Heart right ventricle (tissue), 16 donors: ENCODE measurements around the gene ADAM11. TPM values are rescaled to one million over a fixed set of nuclear protein-coding genes. Genes with fewer than 3 reads are reported as not detected.

ENCODE experiments used
- ATAC-seq, 8 donors: fragments of 200-7000 bp; cut with Tn5 transposase; one replicate each; pipeline ENCODE4 v1.9.1; 2020; ENCODE audit warnings: mild to moderate bottlenecking in 8 of 8, moderate library complexity in 8 of 8, moderate number of reproducible peaks in 1 of 8
- DNase-seq, 2 donors: peaks; one replicate each; pipeline ENCODE4 v3.0.0-alpha.2; 2020
- H3K27ac ChIP-seq, 10 donors: fragments of 200-600 bp; sonication (generic) in 2 of 10; one replicate each; pipeline versions ENCODE4 v1.5.0 to v1.8.0; 2020 to 2022; ENCODE audit warnings: mild to moderate bottlenecking in 3 of 10
- H3K27me3 ChIP-seq, 7 donors: fragments of 200-600 bp; one replicate each; pipeline ENCODE4 v1.8.0; 2021 to 2022; ENCODE audit warnings: mild to moderate bottlenecking in 2 of 7
- H3K36me3 ChIP-seq, 9 donors: fragments of 200-600 bp; sonication (generic) in 1 of 9; one replicate each; pipeline versions ENCODE4 v1.5.0 to v1.8.0; 2020 to 2022; ENCODE audit warnings: mild to moderate bottlenecking in 2 of 9
- H3K4me1 ChIP-seq, 9 donors: fragments of 200-600 bp; sonication (generic) in 1 of 9; one replicate each; pipeline versions ENCODE4 v1.5.0 to v1.8.0; 2020 to 2022; ENCODE audit warnings: mild to moderate bottlenecking in 4 of 9
- H3K4me3 ChIP-seq, 10 donors: fragments of 200-600 bp; sonication (generic) in 2 of 10; one replicate each; pipeline versions ENCODE4 v1.5.0 to v1.8.0; 2020 to 2022; ENCODE audit warnings: mild to moderate bottlenecking in 7 of 10, moderate library complexity in 2 of 10
- H3K9me3 ChIP-seq, 11 donors: fragments of 200-600 bp in 10 of 11; sonication (generic) in 2 of 11; one replicate each; pipeline versions ENCODE4 v1.5.0 to v1.8.0; 2013 to 2022; ENCODE audit warnings: mild to moderate bottlenecking in 2 of 11, control low read depth in 1 of 11, moderate library complexity in 1 of 11
- WGBS, 2 donors: extraction: QIAGEN DNeasy Blood & Tissue Kit; methylation state at CpG; one replicate each; pipeline ENCODE4 v1.1.7; 2013; ENCODE audit warnings: inconsistent platforms in 1 of 2; 5-methylcytosine and 5-hydroxymethylcytosine counted together
- intact Hi-C, 10 donors: fragments of 100-400 bp; cut with DNase I; formaldehyde crosslinking; loops; one replicate each; pipeline versions ENCODE4 v1.11.1 to v1.14.2; 2022
- polyA plus RNA-seq, 2 donors: library from polyadenylated mRNA; stranded (reverse); fragments of 200-250 nt; gene quantifications; one replicate each; pipeline ENCODE4 v1.2.3, GENCODE V29; 2013
- total RNA-seq, 10 donors: library from RNA; stranded (reverse); fragmentation: NEBNext Ultra II Directional in 3 of 10; extraction: Animal tissue kit (Norgen Biotek cat#: 25700) in 3 of 10; gene quantifications; one replicate each; pipeline versions ENCODE4 v1.2.1 to v1.2.4, GENCODE V29; 2021 to 2023
- TF ChIP-seq, protein P1 (sequence below), 9 donors: fragments of 200-600 bp; sonication (generic) in 2 of 9; IDR thresholded peaks; one replicate each; pipeline versions ENCODE4 v1.5.0 to v1.8.0; 2021 to 2022; ENCODE audit warnings: antibody characterized with exemption in 9 of 9, mild to moderate bottlenecking in 5 of 9, moderate library complexity in 1 of 9
- donor health status: Arrhythmogenic right ventricular cardiomyopathy.
- donor health status: ischemic (EF 13 %, LVEDD 7.1; RV severe dilation, severe dysfunction).
- donor health status: healthy with polysubstance abuse.
- donor health status: DM: no; HTN: yes; CAD: no.
- donor health status: DM: no; HTN: no; CAD: no.
- donor health status: ischemic (EF 25% LVEDD 6.9; RV normal size, moderate dysfunction).
- donor health status: ischemic (EF 25% LVEDD 5.7; RV mildly dilated, moderate dysfunction).
- donor health status: healthy.
- donor health status: DM: yes; HTN: yes; CAD: no.
- donor health status: Ischemic cardiomyopathy.
- donor health status: ischemic (EF 35%, LVEDD 5.7; RV mildly dilated, moderate dysfunction).
- donor health status: nonischemic (EF 11% LVEDD 7.7; RV severe dilation, severe dysfunction).
- donor health status: DM: yes; HTN: yes; CAD: no.
- donor health status: PGD.
- donor health status: ischemic (EF 29% LVEDD 5.4; RV normal size, mild dysfunction).
- donor health status: nonischemic (EF 23%, LVEDD 6.1; RV moderate dilation, normal function).

ADAM11 gene
- total and polyA plus RNA-seq, 12 donors: 0.75 to 18.3 (median 7.8) TPM

DNA sequence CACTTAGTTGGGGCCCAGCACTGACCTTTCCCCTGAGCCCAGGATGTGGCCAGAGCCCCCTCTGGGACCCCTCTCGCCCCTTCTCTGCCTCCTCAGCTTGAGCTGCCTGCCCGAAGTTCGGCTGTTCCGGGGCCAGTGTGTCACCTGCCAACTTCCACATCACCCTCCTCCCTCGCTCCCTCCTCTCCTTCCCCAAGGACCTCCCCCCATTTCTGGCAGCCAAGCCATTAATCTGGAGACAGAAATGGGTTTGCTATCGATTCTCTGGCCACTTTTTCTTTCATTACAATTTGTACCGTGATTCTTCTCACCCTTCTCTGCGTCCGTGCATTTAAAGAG lies 8.8 kb upstream of the ADAM11 start:
- Histone ChIP-seq H3K4me1 (peaks cover 0 to 9% (median 0%) of the 10 kb centered on the region in 9 donors), H3K27me3 (no peaks in the 10 kb centered on the region), H3K4me3 (peak overlapping the region in 5 of 10 donors; percentile 18 to 34 (median 30)), H3K9me3 (no peaks in the 10 kb centered on the region), H3K36me3 (peaks cover 0 to 34% (median 0%) of the 10 kb centered on the region in 9 donors), H3K27ac (peak overlapping the region in 1 of 10 donors; percentile 62)
- TF ChIP-seq, protein P1, sequence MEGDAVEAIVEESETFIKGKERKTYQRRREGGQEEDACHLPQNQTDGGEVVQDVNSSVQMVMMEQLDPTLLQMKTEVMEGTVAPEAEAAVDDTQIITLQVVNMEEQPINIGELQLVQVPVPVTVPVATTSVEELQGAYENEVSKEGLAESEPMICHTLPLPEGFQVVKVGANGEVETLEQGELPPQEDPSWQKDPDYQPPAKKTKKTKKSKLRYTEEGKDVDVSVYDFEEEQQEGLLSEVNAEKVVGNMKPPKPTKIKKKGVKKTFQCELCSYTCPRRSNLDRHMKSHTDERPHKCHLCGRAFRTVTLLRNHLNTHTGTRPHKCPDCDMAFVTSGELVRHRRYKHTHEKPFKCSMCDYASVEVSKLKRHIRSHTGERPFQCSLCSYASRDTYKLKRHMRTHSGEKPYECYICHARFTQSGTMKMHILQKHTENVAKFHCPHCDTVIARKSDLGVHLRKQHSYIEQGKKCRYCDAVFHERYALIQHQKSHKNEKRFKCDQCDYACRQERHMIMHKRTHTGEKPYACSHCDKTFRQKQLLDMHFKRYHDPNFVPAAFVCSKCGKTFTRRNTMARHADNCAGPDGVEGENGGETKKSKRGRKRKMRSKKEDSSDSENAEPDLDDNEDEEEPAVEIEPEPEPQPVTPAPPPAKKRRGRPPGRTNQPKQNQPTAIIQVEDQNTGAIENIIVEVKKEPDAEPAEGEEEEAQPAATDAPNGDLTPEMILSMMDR (IDR thresholded peaks at IDR 0.05): no peak
- ATAC-seq (peak in 4 of 8 donors; percentile 18 to 36 (median 22)), DNase-seq (no peak)
- 49 to 54% methylated on average over 9 of the region's 9 CpGs for WGBS, 2 donors
- intact Hi-C loops: no loop called here

DNA sequence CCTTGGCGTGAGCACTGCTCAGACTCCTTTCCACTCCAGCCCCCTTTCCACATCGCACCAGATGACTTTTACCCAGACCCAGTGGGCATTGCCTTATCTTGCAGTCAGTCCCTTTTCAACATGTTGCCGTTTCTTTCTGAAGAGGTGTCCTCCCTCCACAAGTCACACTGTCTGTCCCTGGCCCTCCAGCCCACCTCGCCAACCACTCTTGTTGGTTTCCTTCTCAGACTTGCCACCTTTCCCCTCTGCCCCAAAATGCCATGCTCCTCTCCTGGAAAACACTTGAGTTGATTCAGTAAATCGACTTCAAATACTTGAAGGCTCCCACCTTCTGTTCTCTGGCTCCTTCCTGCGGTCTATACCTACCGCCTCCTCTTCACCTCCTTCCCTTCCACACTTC lies 7.5 kb upstream of the ADAM11 start:
- Histone ChIP-seq H3K4me3 (no peak overlapping the region), H3K27me3 (no peaks in the 10 kb centered on the region), H3K9me3 (no peaks in the 10 kb centered on the region), H3K4me1 (peaks cover 0 to 9% (median 0%) of the 10 kb centered on the region in 9 donors), H3K36me3 (peaks cover 0 to 34% (median 0%) of the 10 kb centered on the region in 9 donors), H3K27ac (no peak overlapping the region)
- intact Hi-C loops: no loop called here
- 86 to 88% methylated on average over 7 of the region's 7 CpGs for WGBS, 2 donors
- no peak for DNase-seq
- no peak for ATAC-seq
- TF ChIP-seq, protein P1 (IDR thresholded peaks at IDR 0.05): no peak

DNA sequence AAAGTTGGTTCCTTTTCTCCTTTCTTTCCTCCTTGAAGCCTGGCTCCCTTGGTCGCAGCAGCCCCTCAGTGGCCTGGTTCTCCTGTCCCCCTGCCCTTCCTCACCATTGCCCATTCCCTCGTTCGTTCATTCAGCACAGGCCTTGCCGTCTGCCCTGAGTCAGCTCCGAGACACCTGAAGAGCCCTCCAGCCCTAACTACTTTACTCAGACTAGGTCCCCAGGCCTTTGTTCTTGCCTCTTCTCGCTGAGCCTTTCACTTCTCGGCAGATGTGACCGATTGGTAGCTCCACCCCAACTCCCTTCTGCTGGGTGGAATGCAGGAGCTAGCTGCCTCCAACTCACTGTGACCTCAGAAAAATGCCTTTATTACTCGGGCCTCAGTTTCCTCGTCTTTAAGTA lies 7.0 kb upstream of the ADAM11 start:
- intact Hi-C loops: no loop called here
- ATAC-seq (no peak), DNase-seq (no peak)
- no peaks in the 10 kb centered on the region for H3K9me3 ChIP-seq
- TF ChIP-seq, protein P1 (IDR thresholded peaks at IDR 0.05): no peak
- H3K27ac ChIP-seq: no peak overlapping the region
- H3K4me1 ChIP-seq: peaks cover 0 to 9% (median 0%) of the 10 kb centered on the region in 9 donors
- H3K36me3 ChIP-seq: peaks cover 0 to 34% (median 0%) of the 10 kb centered on the region in 9 donors
- H3K4me3 ChIP-seq: no peak overlapping the region
- WGBS, 2 donors: 92 to 95% methylated on average over 10 of the region's 10 CpGs
- peaks cover 0 to under 1% (median 0%) of the 10 kb centered on the region in 7 donors for H3K27me3 ChIP-seq

DNA sequence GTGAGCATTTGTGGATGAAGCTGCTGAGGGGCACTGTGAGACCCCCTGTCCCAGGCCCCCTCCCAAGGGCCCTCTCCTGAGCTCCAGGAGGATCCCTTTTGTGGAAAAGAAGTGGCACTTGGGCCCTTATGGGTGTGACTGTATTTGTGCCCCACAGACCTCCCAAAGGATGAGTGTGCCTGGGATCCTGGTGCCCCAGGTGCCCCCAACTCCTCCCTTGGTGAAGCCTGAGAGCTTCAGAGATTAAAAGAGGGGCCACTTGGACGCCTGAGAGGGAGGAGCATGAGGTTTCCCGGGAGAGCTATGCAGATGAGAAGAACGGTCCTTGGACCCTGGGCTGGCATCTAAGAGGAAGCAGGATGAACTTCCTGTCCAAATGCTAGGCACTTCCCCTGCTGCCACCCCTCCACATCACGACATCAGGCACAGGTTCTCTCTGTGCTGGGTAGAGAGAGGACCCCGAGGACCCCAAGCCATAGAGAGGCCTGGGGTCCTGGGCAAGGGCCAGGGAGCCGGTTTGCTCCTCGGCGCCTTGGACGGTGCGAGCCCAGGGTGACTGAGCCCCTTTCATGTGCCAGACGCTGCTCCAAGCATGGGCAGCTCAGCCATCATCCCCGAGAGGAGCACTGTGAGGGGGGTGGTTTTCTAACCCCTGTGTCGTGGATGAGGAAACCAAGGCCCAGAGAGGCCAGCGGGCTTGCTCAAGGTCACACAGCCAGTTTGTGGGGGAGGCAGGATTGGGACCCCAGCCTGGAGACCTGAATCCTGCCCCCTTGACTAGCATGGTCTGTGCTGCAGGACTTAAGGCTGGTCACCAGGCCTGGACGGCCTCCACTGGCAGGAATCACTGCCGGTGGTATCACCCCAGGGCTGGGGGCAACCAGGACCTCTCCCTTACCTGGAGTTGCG lies 5.6 kb upstream of the ADAM11 start:
- Histone ChIP-seq H3K27me3 (peaks cover 0 to 14% (median 2%) of the 10 kb centered on the region in 7 donors), H3K27ac (no peak overlapping the region), H3K4me1 (peaks cover 0 to 14% (median 6%) of the 10 kb centered on the region in 9 donors), H3K36me3 (peaks cover 0 to 24% (median 0%) of the 10 kb centered on the region in 9 donors), H3K9me3 (no peaks in the 10 kb centered on the region), H3K4me3 (no peak overlapping the region)
- DNase-seq: no peak
- no peak for ATAC-seq
- intact Hi-C loops: no loop called here
- 80 to 83% methylated on average over 17 of the region's 17 CpGs for WGBS, 2 donors
- TF ChIP-seq, protein P1 (IDR thresholded peaks at IDR 0.05): no peak
